Fibroblast of skin of right quadriceps (primary cell): ENCODE results near the gene UGT1A10.

Experiments
- DNase-seq: peaks from one replicate; pipeline ENCODE4 v3.0.0-alpha.2; 2013

Gene UGT1A10

GRCh38 chr2:233789554-233789953 lies 153.3 kb downstream of the UGT1A10 start:
- no peak for DNase-seq

GRCh38 chr2:233791151-233791882 lies 155.1 kb downstream of the UGT1A10 start:
- no peak for DNase-seq

- no peak for DNase-seq
These were observed 155.7 kb downstream of the UGT1A10 start for GRCh38 chr2:233791883-233792329.

- no peak for DNase-seq
These were observed 156.5 kb downstream of the UGT1A10 start for GRCh38 chr2:233792720-233793119.

GRCh38 chr2:233793465-233794127 lies 157.3 kb downstream of the UGT1A10 start:
- DNase-seq, result no peak

GRCh38 chr2:233794128-233794658 lies 157.9 kb downstream of the UGT1A10 start:
- no peak for DNase-seq

GRCh38 chr2:233795735-233796171 lies 159.5 kb downstream of the UGT1A10 start:
- no peak for DNase-seq

GRCh38 chr2:233796254-233796653 lies 160.0 kb downstream of the UGT1A10 start:
- no peak for DNase-seq

GRCh38 chr2:233798335-233799086 lies 162.3 kb downstream of the UGT1A10 start:
- DNase-seq, result no peak

GRCh38 chr2:233799087-233799665 lies 162.9 kb downstream of the UGT1A10 start:
- DNase-seq, result no peak

GRCh38 chr2:233799716-233800115 lies 163.5 kb downstream of the UGT1A10 start:
- no peak for DNase-seq

GRCh38 chr2:233800208-233800607 lies 164.0 kb downstream of the UGT1A10 start:
- DNase-seq, result no peak

GRCh38 chr2:233801357-233802131 lies 165.3 kb downstream of the UGT1A10 start:
- DNase-seq, result no peak

GRCh38 chr2:233802132-233802815 lies 166.0 kb downstream of the UGT1A10 start:
- no peak for DNase-seq

GRCh38 chr2:233803292-233803911 lies 167.2 kb downstream of the UGT1A10 start:
- DNase-seq, result no peak

- DNase-seq, result no peak
These were observed 167.7 kb downstream of the UGT1A10 start for GRCh38 chr2:233803994-233804393.

GRCh38 chr2:233807215-233807865 lies 171.1 kb downstream of the UGT1A10 start:
- no peak for DNase-seq

GRCh38 chr2:233807966-233808935 lies 172.0 kb downstream of the UGT1A10 start:
- no peak for DNase-seq

- DNase-seq, result no peak
These were observed 174.1 kb downstream of the UGT1A10 start for GRCh38 chr2:233810385-233810784.
